Measurements from ENCODE around the gene CDKAL1. TPM values are rescaled to one million over a fixed set of nuclear protein-coding genes. Genes with fewer than 3 reads are reported as not detected.

CDKAL1 gene
- total RNA-seq, 6 experiments from 2014 or later, result 9.2 to 14.3 (median 11.9) TPM

DNA sequence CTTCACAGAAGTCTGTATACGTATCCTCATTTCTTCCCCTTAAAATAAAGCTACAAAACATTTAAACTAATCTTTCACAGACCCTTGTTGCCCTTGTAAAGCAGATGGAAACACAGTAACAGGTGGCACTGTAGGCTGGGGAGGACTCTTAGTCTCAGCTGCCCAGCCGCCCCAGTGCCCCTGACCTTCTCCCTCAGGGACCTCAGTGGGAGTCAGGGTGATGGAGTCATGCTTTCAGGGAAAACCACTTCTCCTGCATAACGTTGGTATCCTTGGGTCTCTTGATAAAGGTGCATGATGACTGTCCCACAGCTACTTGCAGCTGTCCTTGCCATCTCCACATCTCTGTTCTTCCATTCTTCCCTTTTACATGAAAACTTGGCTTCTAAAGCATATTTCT lies 198.6 kb downstream of the CDKAL1 start:
- Mint-ChIP-seq H3K4me3 (no peak overlapping the region), H3K27me3 (ENCODE audit: insufficient read depth) (peaks cover 2% of the 10 kb centered on the region; the same call in 1 of the 2 replicates)

DNA sequence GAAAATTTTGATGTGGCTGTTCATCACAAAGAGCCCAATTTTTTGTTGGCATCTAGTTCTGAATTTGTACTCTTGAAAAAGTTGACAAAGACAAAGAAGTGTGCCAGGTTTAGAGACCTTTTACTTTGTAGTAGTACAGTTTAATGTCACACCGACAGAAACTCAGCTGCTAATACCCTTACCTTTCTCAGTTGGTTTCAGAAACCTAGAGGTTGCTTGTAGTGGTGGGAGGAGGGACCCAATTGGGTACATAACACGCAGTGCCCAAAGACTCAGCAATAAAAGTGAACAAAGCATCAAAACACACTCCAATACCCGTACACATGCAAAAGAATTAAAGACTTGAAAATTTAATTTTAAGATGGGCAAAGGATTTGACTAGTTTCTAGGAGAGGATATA lies 203.7 kb downstream of the CDKAL1 start:
- peaks cover 5% of the 10 kb centered on the region; the same call in 1 of the 2 replicates for H3K4me1 Mint-ChIP-seq (ENCODE audit: low read depth)

More for the DNA sequence above, 198.6 kb downstream of the CDKAL1 start:
- Mint-ChIP-seq H3K27ac (no peak overlapping the region), H3K4me1 (ENCODE audit: low read depth) (peaks cover 8% of the 10 kb centered on the region; the same call in 1 of the 2 replicates), H3K36me3 (ENCODE audit: low read depth) (no peaks in the 10 kb centered on the region; the same call in 1 of the 2 replicates), H3K9me3 (no peaks in the 10 kb centered on the region)
- no peak for DNase-seq
- TF ChIP-seq, protein P1, sequence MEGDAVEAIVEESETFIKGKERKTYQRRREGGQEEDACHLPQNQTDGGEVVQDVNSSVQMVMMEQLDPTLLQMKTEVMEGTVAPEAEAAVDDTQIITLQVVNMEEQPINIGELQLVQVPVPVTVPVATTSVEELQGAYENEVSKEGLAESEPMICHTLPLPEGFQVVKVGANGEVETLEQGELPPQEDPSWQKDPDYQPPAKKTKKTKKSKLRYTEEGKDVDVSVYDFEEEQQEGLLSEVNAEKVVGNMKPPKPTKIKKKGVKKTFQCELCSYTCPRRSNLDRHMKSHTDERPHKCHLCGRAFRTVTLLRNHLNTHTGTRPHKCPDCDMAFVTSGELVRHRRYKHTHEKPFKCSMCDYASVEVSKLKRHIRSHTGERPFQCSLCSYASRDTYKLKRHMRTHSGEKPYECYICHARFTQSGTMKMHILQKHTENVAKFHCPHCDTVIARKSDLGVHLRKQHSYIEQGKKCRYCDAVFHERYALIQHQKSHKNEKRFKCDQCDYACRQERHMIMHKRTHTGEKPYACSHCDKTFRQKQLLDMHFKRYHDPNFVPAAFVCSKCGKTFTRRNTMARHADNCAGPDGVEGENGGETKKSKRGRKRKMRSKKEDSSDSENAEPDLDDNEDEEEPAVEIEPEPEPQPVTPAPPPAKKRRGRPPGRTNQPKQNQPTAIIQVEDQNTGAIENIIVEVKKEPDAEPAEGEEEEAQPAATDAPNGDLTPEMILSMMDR (IDR thresholded peaks at IDR 0.05), result no peak

GRCh38 chr6:20740088-20740487 lies 205.8 kb downstream of the CDKAL1 start:
- H3K9me3 Mint-ChIP-seq, result no peaks in the 10 kb centered on the region
- H3K27ac Mint-ChIP-seq, result no peak overlapping the region
- TF ChIP-seq, protein P1 (IDR thresholded peaks at IDR 0.05), result no peak

More for the DNA sequence above, 203.7 kb downstream of the CDKAL1 start:
- no peaks in the 10 kb centered on the region for H3K27me3 Mint-ChIP-seq (ENCODE audit: insufficient read depth)
- H3K27ac Mint-ChIP-seq, result no peak overlapping the region
- TF ChIP-seq, protein P1 (IDR thresholded peaks at IDR 0.05), result no peak
- H3K9me3 Mint-ChIP-seq, result no peaks in the 10 kb centered on the region
- no peak for DNase-seq
- H3K4me3 Mint-ChIP-seq, result no peak overlapping the region
- H3K36me3 Mint-ChIP-seq (ENCODE audit: low read depth), result peaks cover 15% of the 10 kb centered on the region; the same call in 1 of the 2 replicates

GRCh38 chr6:20740727-20741126 lies 206.5 kb downstream of the CDKAL1 start:
- DNase-seq, result no peak
- Mint-ChIP-seq H3K27me3 (ENCODE audit: insufficient read depth) (no peaks in the 10 kb centered on the region), H3K36me3 (ENCODE audit: low read depth) (peaks cover 15% of the 10 kb centered on the region; the same call in 1 of the 2 replicates), H3K4me3 (no peak overlapping the region), H3K27ac (no peak overlapping the region), H3K4me1 (ENCODE audit: low read depth) (peaks cover 13% of the 10 kb centered on the region), H3K9me3 (no peaks in the 10 kb centered on the region)
- TF ChIP-seq, protein P1 (IDR thresholded peaks at IDR 0.05), result no peak

More at GRCh38 chr6:20740088-20740487, 205.8 kb downstream of the CDKAL1 start:
- H3K36me3 Mint-ChIP-seq (ENCODE audit: low read depth), result peaks cover 15% of the 10 kb centered on the region; the same call in 1 of the 2 replicates
- no peak overlapping the region for H3K4me3 Mint-ChIP-seq
- H3K4me1 Mint-ChIP-seq (ENCODE audit: low read depth), result peaks cover 8% of the 10 kb centered on the region; the same call in 1 of the 2 replicates
- no peak for DNase-seq
- no peaks in the 10 kb centered on the region for H3K27me3 Mint-ChIP-seq (ENCODE audit: insufficient read depth)

GRCh38 chr6:20741490-20741889 lies 207.2 kb downstream of the CDKAL1 start:
- no peak overlapping the region for H3K4me3 Mint-ChIP-seq
- H3K4me1 Mint-ChIP-seq (ENCODE audit: low read depth), result peaks cover 20% of the 10 kb centered on the region
- peaks cover 15% of the 10 kb centered on the region; the same call in 1 of the 2 replicates for H3K36me3 Mint-ChIP-seq (ENCODE audit: low read depth)
- no peaks in the 10 kb centered on the region for H3K27me3 Mint-ChIP-seq (ENCODE audit: insufficient read depth)
- no peak for DNase-seq
- no peak overlapping the region for H3K27ac Mint-ChIP-seq
- no peaks in the 10 kb centered on the region for H3K9me3 Mint-ChIP-seq
- TF ChIP-seq, protein P1 (IDR thresholded peaks at IDR 0.05), result no peak
